ENCODE results near the gene HOXB2.

Gene HOXB2

GRCh38 chr17:48545022-48545375, at the start of gene HOXB2:
TSS of gene HOXB2 (minus strand) at chr17:48545109. CDS start at chr17:48544911, 198 bp downstream.
- TF ChIP-seq CTCF (IDR thresholded peaks at IDR 0.05; ENCODE audit: extremely low read depth, insufficient read depth, missing control alignments): no peak
- in situ Hi-C loops (cut with MboI; ENCODE audit: low pct_unique_long_range_greater_than_20kb, low sequenced_read_pairs, unreplicated experiment): no loop called here
- DNase-seq (ENCODE audit: low spot score): no peak

- in situ Hi-C loops (cut with MboI; ENCODE audit: low pct_unique_long_range_greater_than_20kb, low sequenced_read_pairs, unreplicated experiment): no loop called here
- TF ChIP-seq CTCF (IDR thresholded peaks at IDR 0.05; ENCODE audit: extremely low read depth, insufficient read depth, missing control alignments): peak; percentile 98
- peak; percentile 94 for DNase-seq (ENCODE audit: low spot score)
These were observed 49.1 kb upstream of the HOXB2 start for GRCh38 chr17:48593840-48594537.

GRCh38 chr17:48593126-48593829, 48.4 kb upstream of the HOXB2 start, which contains the start of gene HOXB5:
TSS of gene HOXB5 (minus strand) at chr17:48593779. CDS start at chr17:48593682, 97 bp downstream.
- in situ Hi-C loops (cut with MboI; ENCODE audit: low pct_unique_long_range_greater_than_20kb, low sequenced_read_pairs, unreplicated experiment): no loop called here
- TF ChIP-seq CTCF (IDR thresholded peaks at IDR 0.05; ENCODE audit: extremely low read depth, insufficient read depth, missing control alignments): no peak
- DNase-seq (ENCODE audit: low spot score): no peak

- DNase-seq (ENCODE audit: low spot score): no peak
- no peak for TF ChIP-seq CTCF (IDR thresholded peaks at IDR 0.05; ENCODE audit: extremely low read depth, insufficient read depth, missing control alignments)
- in situ Hi-C loops (cut with MboI; ENCODE audit: low pct_unique_long_range_greater_than_20kb, low sequenced_read_pairs, unreplicated experiment): no loop called here
These were observed 47.7 kb upstream of the HOXB2 start for GRCh38 chr17:48592577-48592976.

GRCh38 chr17:48592057-48592514, 47.2 kb upstream of the HOXB2 start:
- in situ Hi-C loops (cut with MboI; ENCODE audit: low pct_unique_long_range_greater_than_20kb, low sequenced_read_pairs, unreplicated experiment): no loop called here
- DNase-seq (ENCODE audit: low spot score): no peak
- TF ChIP-seq CTCF (IDR thresholded peaks at IDR 0.05; ENCODE audit: extremely low read depth, insufficient read depth, missing control alignments): no peak

GRCh38 chr17:48591255-48592056, 46.5 kb upstream of the HOXB2 start:
- in situ Hi-C loops (cut with MboI; ENCODE audit: low pct_unique_long_range_greater_than_20kb, low sequenced_read_pairs, unreplicated experiment): no loop called here
- no peak for TF ChIP-seq CTCF (IDR thresholded peaks at IDR 0.05; ENCODE audit: extremely low read depth, insufficient read depth, missing control alignments)
- no peak for DNase-seq (ENCODE audit: low spot score)
